Measurements from ENCODE around the gene PDE7B. TPM values are rescaled to one million over a fixed set of nuclear protein-coding genes. Genes with fewer than 3 reads are reported as not detected.
A peak's percentile ranks its signal among the peaks of the same experiment; 100 is the strongest.

Gene PDE7B
- total and polyA plus RNA-seq, 2 of the 13 experiments (the other 11 are each of a cell fraction or from before 2014, with no cell fraction given): not detected

GRCh38 chr6:135901774-135902524 is 50.4 kb downstream of the PDE7B start:
- no peaks in the 10 kb centered on the region for H3K79me2 ChIP-seq (ENCODE audit: insufficient read depth, low read length)
- H3K36me3 ChIP-seq (replicated peaks in 1 of 2; ENCODE audit: control insufficient read depth in 1 of 2, insufficient read depth in 2 of 2, low read length in 2 of 2): no peaks in the 10 kb centered on the region
- no peak overlapping the region for H3K4me3 ChIP-seq (replicated peaks in 1 of 3; ENCODE audit: insufficient read depth in 1 of 3, low read depth in 2 of 3, low read length in 3 of 3)
- no peak for FAIRE-seq
- no peaks in the 10 kb centered on the region for H3K9me3 ChIP-seq (ENCODE audit: low read length)
- 0 out of 5 replicates have a peak, but pooled peaks cover 0 to 7% of the 10 kb centered on the region in 2 experiments for H3K27me3 ChIP-seq (ENCODE audit: control insufficient read depth in 1 of 2, insufficient read depth in 2 of 2, low read length in 2 of 2)
- intact Hi-C loops (cut with micrococcal nuclease; ENCODE audit: unreplicated experiment): loop anchor here (10.0 kb wide), 1 partner anchor 323 kb away; no protein-coding TSS in a partner anchor
- ATAC-seq: no peak
- H3K4me1 ChIP-seq (ENCODE audit: insufficient read depth, low read length): no peaks in the 10 kb centered on the region
- CTCF ChIA-PET (ENCODE audit: low intra/inter-chr PET ratio, low total read pairs): no interaction called here
- in situ Hi-C loops (cut with HindIII; ENCODE audit: extremely low pct_ligation_motif_present, low pct_unique_long_range_greater_than_20kb): loop anchor here (10.0 kb wide), 1 partner anchor 367 kb away; no protein-coding TSS in a partner anchor
- BruUV-seq (replicated peaks): no TSS peak
- no peaks in the 10 kb centered on the region for H4K20me1 ChIP-seq (ENCODE audit: insufficient read depth, low read length)
- DNase-seq (ENCODE audit: low spot score): no peak
- POLR2A ChIA-PET: no interaction called here
- no peak overlapping the region for H3K4me2 ChIP-seq (ENCODE audit: low read depth, low read length)
- H3K27ac ChIP-seq (ENCODE audit: extremely low read length, insufficient read depth, low read length): no peak overlapping the region
- no peak overlapping the region for H3K9ac ChIP-seq (ENCODE audit: insufficient read depth, low read depth, low read length)
- 14% methylated on average over 6 of the region's 6 CpGs for WGBS (ENCODE audit: low lambda C conversion rate)
- H2AFZ ChIP-seq (ENCODE audit: low read length): no peak overlapping the region
- TF ChIP-seq IKZF4 (CRISPR knock-in tag; IDR thresholded peaks at IDR 0.05; ENCODE audit: borderline replicate concordance, low read depth, not compliant biosample characterization) (no peak), ZNF556 (CRISPR knock-in tag; IDR thresholded peaks at IDR 0.05; ENCODE audit: borderline replicate concordance) (no peak), MAFK (conservative IDR thresholded peaks at IDR 0.05 in 1 of 2, IDR thresholded peaks at IDR 0.05 in 1 of 2; ENCODE audit: low read length in 2 of 2) (peak in 1 of 2 experiments; percentile 17; a peak in 1 of 4 replicates), ZNF549 (CRISPR knock-in tag; IDR thresholded peaks at IDR 0.05) (no peak), IRF9 (CRISPR knock-in tag; IDR thresholded peaks at IDR 0.05; ENCODE audit: borderline replicate concordance) (no peak), ZFAT (CRISPR knock-in tag; conservative IDR thresholded peaks at IDR 0.05) (no peak), ZMYM2 (CRISPR knock-in tag; IDR thresholded peaks at IDR 0.05) (no peak), UBTF (CRISPR knock-in tag; IDR thresholded peaks at IDR 0.05) (no peak), SNAI1 (CRISPR knock-in tag; IDR thresholded peaks at IDR 0.05; ENCODE audit: borderline replicate concordance) (no peak), ZBTB38 (CRISPR knock-in tag; IDR thresholded peaks at IDR 0.05) (no peak), HDAC6 (IDR thresholded peaks at IDR 0.05; ENCODE audit: low read depth, low read length) (no peak), CREB1 (IDR thresholded peaks at IDR 0.05) (0 out of 2 replicates have a peak, but pooled peaks have one; percentile 12), CREB1 (CRISPR knock-in tag; IDR thresholded peaks at IDR 0.05) (no peak), RXRA (CRISPR knock-in tag; IDR thresholded peaks at IDR 0.05) (no peak), KMT2A (CRISPR knock-in tag; IDR thresholded peaks at IDR 0.05) (no peak), ZNF138 (CRISPR knock-in tag; IDR thresholded peaks at IDR 0.05; ENCODE audit: low read depth) (no peak), ZBTB42 (CRISPR knock-in tag; IDR thresholded peaks at IDR 0.05) (no peak), HCFC1 (IDR thresholded peaks at IDR 0.05; ENCODE audit: low read depth, low read length) (no peak)
